CD4-positive, alpha-beta T cell (primary cell): ENCODE results near the gene RAD51B. TPM values are rescaled to one million over a fixed set of nuclear protein-coding genes. Genes with fewer than 3 reads are reported as not detected.

Experiments used
- ATAC-seq: fragments of 200-7000 bp; cut with Tn5 transposase; one replicate; pipeline ENCODE4 v1.10.0; 2022; ENCODE audit warnings: mild to moderate bottlenecking; ENCODE audit not compliant: poor library complexity
- CTCF ChIA-PET: fragments of 350-600 bp; sonication (Branson Sonifier 250); formaldehyde crosslinking; loops from one replicate; lab custom pipeline; 2021; ENCODE audit warnings: antibody characterized with exemption, inconsistent platforms; lab: Charles Lee
- POLR2A ChIA-PET: fragments of 350-600 bp; sonication (Branson Sonifier 250); formaldehyde crosslinking; loops from one replicate; lab custom pipeline; 2021; ENCODE audit warnings: antibody characterized with exemption, inconsistent platforms; lab: Charles Lee
- DNase-seq, 14 experiments: peaks; one replicate each; pipeline ENCODE4 v3.0.0-alpha.2; 2013 to 2020; ENCODE audit warnings: mixed read lengths in 2 of 14
- H3K27ac ChIP-seq, 2 donors: one replicate each; pipeline versions ENCODE4 v1.5.1 to v1.7.0; 2013; ENCODE audit warnings: low read length in 2 of 2, low read depth in 1 of 2, mild to moderate bottlenecking in 1 of 2
- H3K27me3 ChIP-seq, 2 experiments: 1 replicate in 1 of 2; 2 replicates in 1 of 2; pipeline versions ENCODE4 v1.6.1 to v1.7.0; 2013; ENCODE audit warnings: low read length in 2 of 2, control low read depth in 1 of 2, mild to moderate bottlenecking in 1 of 2, moderate library complexity in 1 of 2; ENCODE audit not compliant: insufficient read depth in 2 of 2, control insufficient read depth in 1 of 2
- H3K36me3 ChIP-seq: one replicate; pipeline ENCODE4 v1.6.1; 2013; ENCODE audit warnings: low read length, control low read depth; ENCODE audit not compliant: insufficient read depth
- H3K4me1 ChIP-seq: one replicate; pipeline ENCODE4 v1.6.1; 2013; ENCODE audit warnings: low read length, control low read depth; ENCODE audit not compliant: insufficient read depth
- H3K4me3 ChIP-seq: one replicate; pipeline ENCODE4 v1.5.1; 2013; ENCODE audit warnings: mild to moderate bottlenecking, low read length, moderate library complexity
- H3K9me3 ChIP-seq, 2 experiments: 1 replicate in 1 of 2; 2 replicates in 1 of 2; pipeline versions ENCODE4 v1.6.1 to v1.7.0; 2013; ENCODE audit warnings: low read length in 2 of 2, mild to moderate bottlenecking in 2 of 2, control low read depth in 1 of 2, moderate library complexity in 1 of 2; ENCODE audit not compliant: control insufficient read depth in 1 of 2, insufficient read depth in 1 of 2
- H3K27ac Mint-ChIP-seq: one replicate; pipeline ENCODE4 v1.8.0; 2020; ENCODE audit warnings: mixed read lengths
- H3K27me3 Mint-ChIP-seq: one replicate; pipeline ENCODE4 v1.8.0; 2021; ENCODE audit warnings: mixed read lengths
- H3K36me3 Mint-ChIP-seq: one replicate; pipeline ENCODE4 v1.8.0; 2021; ENCODE audit warnings: low read depth, mixed read lengths
- H3K4me1 Mint-ChIP-seq: one replicate; pipeline ENCODE4 v1.8.0; 2021; ENCODE audit warnings: low read depth, mixed read lengths
- H3K4me3 Mint-ChIP-seq: one replicate; pipeline ENCODE4 v1.8.0; 2020; ENCODE audit warnings: mild to moderate bottlenecking, mixed read lengths
- H3K9me3 Mint-ChIP-seq: one replicate; pipeline ENCODE4 v1.8.0; 2020; ENCODE audit warnings: mixed read lengths
- intact Hi-C, 2 experiments: fragments of 100-400 bp; cut with DNase I in 1 of 2; cut with micrococcal nuclease in 1 of 2; formaldehyde crosslinking; loops; one replicate each; pipeline versions ENCODE4 v1.15.1 to v1.9.0; 2023 to 2025; cut with DNase I, micrococcal nuclease
- total RNA-seq, 174 experiments: library from RNA in 2 of 174; stranded (reverse) in 2 of 174; gene quantifications; one replicate each; pipeline ENCODE4 v1.2.3 and lab custom pipeline; 2021 to 2026
- TF ChIP-seq, protein P1 (sequence below): fragments of 200-600 bp; IDR thresholded peaks from one replicate; pipeline ENCODE4 v1.8.0; 2022; ENCODE audit warnings: antibody characterized with exemption, mild to moderate bottlenecking

Gene RAD51B
- total RNA-seq, 2 experiments from 2014 or later, result 18.4 to 20.0 TPM

DNA sequence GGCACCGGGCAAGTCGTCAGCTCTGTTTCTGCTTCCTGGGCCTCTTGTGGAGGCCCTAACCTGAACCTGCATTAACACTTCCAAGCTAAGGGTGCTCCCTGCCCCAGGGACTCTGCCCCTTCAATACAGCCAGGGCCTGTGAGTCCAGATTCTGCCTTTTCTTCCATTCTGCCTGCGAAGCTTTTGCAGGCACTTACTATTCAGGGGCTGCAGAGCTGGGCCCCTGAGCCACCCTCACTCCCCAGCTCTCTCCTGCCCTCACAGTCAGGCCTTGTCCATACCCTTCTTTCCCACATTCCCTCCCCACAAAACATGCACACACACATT is 872.2 kb downstream of the RAD51B start:
- Mint-ChIP-seq H3K36me3 (no peaks in the 10 kb centered on the region), H3K27ac (no peak overlapping the region), H3K9me3 (no peaks in the 10 kb centered on the region), H3K4me1 (peaks cover 24% of the 10 kb centered on the region), H3K4me3 (no peak overlapping the region), H3K27me3 (no peaks in the 10 kb centered on the region)
- TF ChIP-seq, protein P1, sequence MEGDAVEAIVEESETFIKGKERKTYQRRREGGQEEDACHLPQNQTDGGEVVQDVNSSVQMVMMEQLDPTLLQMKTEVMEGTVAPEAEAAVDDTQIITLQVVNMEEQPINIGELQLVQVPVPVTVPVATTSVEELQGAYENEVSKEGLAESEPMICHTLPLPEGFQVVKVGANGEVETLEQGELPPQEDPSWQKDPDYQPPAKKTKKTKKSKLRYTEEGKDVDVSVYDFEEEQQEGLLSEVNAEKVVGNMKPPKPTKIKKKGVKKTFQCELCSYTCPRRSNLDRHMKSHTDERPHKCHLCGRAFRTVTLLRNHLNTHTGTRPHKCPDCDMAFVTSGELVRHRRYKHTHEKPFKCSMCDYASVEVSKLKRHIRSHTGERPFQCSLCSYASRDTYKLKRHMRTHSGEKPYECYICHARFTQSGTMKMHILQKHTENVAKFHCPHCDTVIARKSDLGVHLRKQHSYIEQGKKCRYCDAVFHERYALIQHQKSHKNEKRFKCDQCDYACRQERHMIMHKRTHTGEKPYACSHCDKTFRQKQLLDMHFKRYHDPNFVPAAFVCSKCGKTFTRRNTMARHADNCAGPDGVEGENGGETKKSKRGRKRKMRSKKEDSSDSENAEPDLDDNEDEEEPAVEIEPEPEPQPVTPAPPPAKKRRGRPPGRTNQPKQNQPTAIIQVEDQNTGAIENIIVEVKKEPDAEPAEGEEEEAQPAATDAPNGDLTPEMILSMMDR, result no peak
- intact Hi-C loops, result no loop called here
- ChIA-PET POLR2A (interaction anchor here (1.2 kb wide), 2 partner anchors 9 to 185 kb away, joined by 3 read pairs; no protein-coding TSS in a partner anchor), CTCF (no interaction called here)
- DNase-seq (no peak), ATAC-seq (no peak)
- Histone ChIP-seq H3K27ac (no peak overlapping the region), H3K4me1 (peaks cover 17% of the 10 kb centered on the region), H3K9me3 (no peaks in the 10 kb centered on the region), H3K36me3 (no peaks in the 10 kb centered on the region), H3K27me3 (no peaks in the 10 kb centered on the region), H3K4me3 (no peak overlapping the region)

DNA sequence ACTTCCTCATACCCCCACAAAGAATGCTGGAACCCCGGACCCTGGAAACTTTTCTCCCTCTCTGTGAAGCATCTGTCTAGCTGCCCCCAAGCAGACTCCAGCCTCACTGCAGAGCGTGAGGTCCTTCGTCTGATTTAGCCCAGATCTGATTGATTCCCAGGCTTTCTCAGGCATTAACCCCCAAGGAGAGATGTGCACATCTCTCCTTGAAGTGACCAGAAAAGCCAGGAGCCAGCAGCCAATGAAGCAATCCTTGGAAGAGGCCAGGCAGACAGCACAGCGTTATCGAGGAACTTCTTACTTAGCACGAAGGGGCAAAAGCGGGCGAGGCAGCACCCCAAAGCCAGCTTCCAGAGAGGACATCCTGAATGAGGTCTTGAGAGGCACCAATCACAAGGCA is 872.6 kb downstream of the RAD51B start:
- no peak for DNase-seq
- H3K4me1 Mint-ChIP-seq, result peaks cover 20% of the 10 kb centered on the region
- H3K4me3 ChIP-seq, result no peak overlapping the region
- H3K36me3 ChIP-seq, result no peaks in the 10 kb centered on the region
- H3K27me3 Mint-ChIP-seq, result no peaks in the 10 kb centered on the region
- no peak overlapping the region for H3K27ac Mint-ChIP-seq
- POLR2A ChIA-PET, result interaction anchor here (1.2 kb wide), 2 partner anchors 9 to 185 kb away, joined by 3 read pairs; no protein-coding TSS in a partner anchor
- no peaks in the 10 kb centered on the region for H3K9me3 Mint-ChIP-seq
- no peak overlapping the region for H3K4me3 Mint-ChIP-seq
- no peaks in the 10 kb centered on the region for H3K9me3 ChIP-seq
- no peaks in the 10 kb centered on the region for H3K27me3 ChIP-seq
- no peak overlapping the region for H3K27ac ChIP-seq
- TF ChIP-seq, protein P1, result no peak
- H3K36me3 Mint-ChIP-seq, result no peaks in the 10 kb centered on the region
- no peak for ATAC-seq
- CTCF ChIA-PET, result no interaction called here
- peaks cover 17% of the 10 kb centered on the region for H3K4me1 ChIP-seq
- intact Hi-C loops, result no loop called here

DNA sequence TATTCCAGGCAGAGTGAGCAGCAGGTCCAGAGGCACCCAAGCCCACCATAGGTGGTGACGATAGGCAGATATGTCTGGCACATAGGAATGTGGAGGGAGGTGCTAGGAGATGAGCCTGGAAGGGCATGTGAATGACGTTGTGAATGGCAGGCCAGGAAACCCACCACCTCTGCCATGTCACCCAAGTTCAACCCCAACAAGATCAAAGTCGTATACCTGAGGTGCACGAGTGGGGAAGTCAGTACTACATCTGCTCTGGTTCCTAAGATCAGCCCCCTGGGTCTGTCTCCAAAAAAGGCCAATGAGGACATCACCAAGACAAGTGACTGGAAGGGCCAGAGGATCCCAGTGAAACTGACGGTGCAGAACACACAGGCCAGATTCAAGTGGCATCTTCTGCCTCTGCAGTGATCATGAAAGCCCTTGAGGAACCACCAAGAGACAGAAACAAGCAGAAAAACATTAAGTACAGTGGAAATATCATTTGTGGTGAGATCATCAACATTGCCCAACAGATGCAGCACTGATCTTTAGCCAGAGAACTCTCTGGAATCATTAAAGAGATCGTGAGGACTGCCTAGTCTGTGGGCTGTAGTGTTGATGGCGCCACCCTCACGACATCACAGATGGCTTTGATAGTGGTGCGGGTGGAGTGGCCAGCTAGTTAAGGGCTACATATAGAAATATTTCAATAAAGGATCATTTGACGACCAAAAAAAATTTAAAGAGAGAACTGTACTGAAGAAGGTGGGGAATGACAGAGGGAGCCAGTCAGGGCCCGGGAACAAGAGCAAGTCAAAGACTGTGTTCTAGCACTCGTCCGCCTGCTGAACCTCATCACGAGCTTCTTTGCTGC is 873.6 kb downstream of the RAD51B start:
- no peak overlapping the region for H3K4me3 Mint-ChIP-seq
- H3K9me3 ChIP-seq, result no peaks in the 10 kb centered on the region
- no peaks in the 10 kb centered on the region for H3K27me3 Mint-ChIP-seq
- H3K4me3 ChIP-seq, result no peak overlapping the region
- CTCF ChIA-PET, result no interaction called here
- H3K27me3 ChIP-seq, result no peaks in the 10 kb centered on the region
- no peaks in the 10 kb centered on the region for H3K36me3 ChIP-seq
- peaks cover 17% of the 10 kb centered on the region for H3K4me1 ChIP-seq
- H3K27ac Mint-ChIP-seq, result no peak overlapping the region
- ATAC-seq (no peak), DNase-seq (peak in 2 of 14 experiments; percentile 24 to 34)
- no peak overlapping the region for H3K27ac ChIP-seq
- H3K4me1 Mint-ChIP-seq, result peaks cover 20% of the 10 kb centered on the region
- intact Hi-C loops, result no loop called here
- peaks cover 2% of the 10 kb centered on the region for H3K9me3 Mint-ChIP-seq
- TF ChIP-seq, protein P1, result no peak
- POLR2A ChIA-PET, result interaction anchor here (0.8 to 1.1 kb wide), 2 partner anchors 7 to 100 kb away, joined by 3 read pairs; partner anchors contain the start of gene ZFP36L1
- no peaks in the 10 kb centered on the region for H3K36me3 Mint-ChIP-seq
